A549 (cell line): ENCODE measurements around the gene CEMP1. TPM values are rescaled to one million over a fixed set of nuclear protein-coding genes. Genes with fewer than 3 reads are reported as not detected.

Experiments
- ATAC-seq, 2 experiments: fragments of 200-7000 bp in 1 of 2; fragments of >200 bp in 1 of 2; cut with Nextera tagmentation in 1 of 2; cut with Tn5 transposase in 1 of 2; 3 replicates each; pipeline versions ENCODE4 v1.8.0 to v1.9.1; 2018 to 2020; ENCODE audit warnings: mild to moderate bottlenecking in 1 of 2, moderate library complexity in 1 of 2
- CTCF ChIA-PET: fragments of 300-600 bp; sonication (Branson Sonifier 250); formaldehyde crosslinking; extraction: SDS; loops from one replicate; lab custom pipeline; 2021; ENCODE audit warnings: antibody characterized with exemption, inconsistent platforms; lab: Yijun Ruan, JAX
- POLR2A ChIA-PET: fragments of 350-600 bp; formaldehyde crosslinking; extraction: SDS; loops from one replicate; lab custom pipeline; 2021; ENCODE audit warnings: antibody characterized with exemption, inconsistent platforms; lab: Yijun Ruan, JAX
- DNase-seq, 2 experiments: peaks; one replicate each; pipeline versions ENCODE4 v3.0.0 to v3.0.0-alpha.2; 2011 to 2016; ENCODE audit warnings: low read depth in 1 of 2, low spot score in 1 of 2
- FAIRE-seq: peaks from 2 replicates; lab custom pipeline; 2011; peaks lifted over from hg19 to GRCh38; lab: Jason Lieb, UNC
- H3K27ac ChIP-seq, 2 experiments: fragments of >200 bp; sonication (Bioruptor Twin); formaldehyde crosslinking; 3 replicates each; pipeline ENCODE4 v1.5.1; 2016 to 2017
- H3K4me1 ChIP-seq: fragments of >200 bp; sonication (Bioruptor Twin); formaldehyde crosslinking; 3 replicates; pipeline ENCODE4 v1.6.1; 2016
- H3K4me2 ChIP-seq: fragments of >200 bp; sonication (Bioruptor Twin); formaldehyde crosslinking; 3 replicates; pipeline ENCODE4 v1.6.1; 2016
- H3K4me3 ChIP-seq: fragments of >200 bp; sonication (Bioruptor Twin); formaldehyde crosslinking; 3 replicates; pipeline ENCODE4 v1.5.1; 2016
- H3K9me3 ChIP-seq: fragments of >200 bp; sonication (Bioruptor Twin); formaldehyde crosslinking; 3 replicates; pipeline ENCODE4 v1.6.1; 2016
- EHF ChIP-seq: fragments of 250-450 bp; sonication (Bioruptor Pico); IDR thresholded peaks from 2 replicates; pipeline ENCODE4 v1.5.0; 2020; ENCODE audit warnings: mild to moderate bottlenecking
- EHMT2 ChIP-seq: fragments of 200-600 bp; sonication (generic); IDR thresholded peaks from 2 replicates; pipeline ENCODE4 v1.6.1; 2016; ENCODE audit warnings: antibody characterized with exemption, low read depth, mild to moderate bottlenecking, moderate library complexity
- FOSL2 ChIP-seq, 2 experiments: fragments of 450-650 bp in 1 of 2; fragments of >200 bp in 1 of 2; sonication (Bioruptor Twin) in 1 of 2; formaldehyde crosslinking; IDR thresholded peaks; 2 replicates each; pipeline versions ENCODE4 v1.5.0 to v1.6.1; 2016 to 2020; ENCODE audit warnings: mild to moderate bottlenecking in 1 of 2, moderate library complexity in 1 of 2
- HDAC2 ChIP-seq: fragments of 200-600 bp; sonication (generic); IDR thresholded peaks from 2 replicates; pipeline ENCODE4 v1.6.1; 2016
- HOXA7 ChIP-seq: fragments of 250-450 bp; sonication (Bioruptor Pico); IDR thresholded peaks from 2 replicates; pipeline ENCODE4 v1.5.0; 2020; ENCODE audit warnings: mild to moderate bottlenecking, moderate library complexity
- HOXB13 ChIP-seq: fragments of 250-450 bp; sonication (Bioruptor Pico); IDR thresholded peaks from 2 replicates; pipeline ENCODE4 v1.5.0; 2020; ENCODE audit warnings: low read depth, mild to moderate bottlenecking, moderate library complexity
- HOXB5 ChIP-seq: fragments of 250-450 bp; sonication (Bioruptor Pico); IDR thresholded peaks from 2 replicates; pipeline ENCODE4 v1.5.0; 2020; ENCODE audit warnings: mild to moderate bottlenecking, moderate library complexity
- KDM5A ChIP-seq: fragments of 200-600 bp; sonication (generic); IDR thresholded peaks from 2 replicates; pipeline ENCODE4 v1.6.1; 2016; ENCODE audit warnings: antibody characterized with exemption, mild to moderate bottlenecking
- MAX ChIP-seq: IDR thresholded peaks from 2 replicates; pipeline ENCODE4 v1.6.1; 2012
- MAZ ChIP-seq: fragments of 150-350 bp; IDR thresholded peaks from 2 replicates; pipeline ENCODE4 v1.6.1; 2014; ENCODE audit warnings: antibody characterized with exemption, low read depth, low read length, borderline replicate concordance
- PBX3 ChIP-seq: IDR thresholded peaks from 2 replicates; pipeline ENCODE4 v1.6.1; 2012
- PHF8 ChIP-seq: fragments of 200-600 bp; sonication (generic); IDR thresholded peaks from 2 replicates; pipeline ENCODE4 v1.6.1; 2016; ENCODE audit warnings: low read depth, mild to moderate bottlenecking, antibody characterized with exemption, moderate library complexity, borderline replicate concordance
- RAD21 ChIP-seq, 2 experiments: fragments of >200 bp in 1 of 2; sonication (Bioruptor Twin) in 1 of 2; formaldehyde crosslinking in 1 of 2; IDR thresholded peaks in 1 of 2; conservative IDR thresholded peaks in 1 of 2; 2 replicates in 1 of 2; 3 replicates in 1 of 2; pipeline ENCODE4 v1.6.1; 2012 to 2018; ENCODE audit warnings: inconsistent platforms in 1 of 2
- RCOR1 ChIP-seq: fragments of 150-350 bp; IDR thresholded peaks from 2 replicates; pipeline ENCODE4 v1.6.1; 2014; ENCODE audit warnings: antibody characterized with exemption, low read length, low read depth
- SMC3 ChIP-seq: fragments of >200 bp; sonication (Bioruptor Twin); formaldehyde crosslinking; IDR thresholded peaks from 3 replicates; pipeline ENCODE4 v1.6.1; 2018; ENCODE audit warnings: inconsistent platforms
- TP53 ChIP-seq: fragments of 250-450 bp; sonication (Bioruptor Pico); IDR thresholded peaks from 2 replicates; pipeline ENCODE4 v1.5.0; 2021; ENCODE audit warnings: mild to moderate bottlenecking, moderate library complexity
- ZFP36 ChIP-seq: fragments of 450-650 bp; IDR thresholded peaks from 2 replicates; pipeline ENCODE4 v1.6.1; 2014; ENCODE audit warnings: borderline replicate concordance; ENCODE audit not compliant: partially characterized antibody
- ZNF302 ChIP-seq: fragments of 250-450 bp; sonication (Bioruptor Pico); IDR thresholded peaks from 2 replicates; pipeline ENCODE4 v1.9.0; 2021; ENCODE audit warnings: inconsistent platforms, mild to moderate bottlenecking, moderate library complexity
- WGBS: methylation state at CpG from one replicate; pipeline ENCODE4 v1.1.6; 2017; ENCODE audit errors: missing lambda C conversion rate; 5-methylcytosine and 5-hydroxymethylcytosine counted together
- polyA plus RNA-seq, 4 experiments: library from polyadenylated mRNA; depleted of rRNA in 3 of 4; stranded (reverse); fragments of >200 nt; fragmentation: RNase III in 1 of 4; extraction: RNeasy Plus Mini Kit Qiagen cat#74134 plus additional on column Dnase treatment in 1 of 4; gene quantifications; 2 replicates in 3 of 4; 3 replicates in 1 of 4; pipeline ENCODE4 v1.2.3, GENCODE V29; 2011 to 2017
- TF ChIP-seq, protein P1 (sequence below): fragments of 250-450 bp; sonication (Bioruptor Pico); IDR thresholded peaks from 2 replicates; pipeline ENCODE4 v1.5.0; 2021; ENCODE audit warnings: mild to moderate bottlenecking, moderate library complexity, borderline replicate concordance
- TF ChIP-seq, protein P2 (sequence below): fragments of >200 bp; sonication (Bioruptor Twin); formaldehyde crosslinking; IDR thresholded peaks from 2 replicates; pipeline ENCODE4 v1.6.1; 2016

CEMP1 gene
- polyA plus RNA-seq, 2 of the 4 experiments (the other 2 are of a cell fraction): not detected

DNA sequence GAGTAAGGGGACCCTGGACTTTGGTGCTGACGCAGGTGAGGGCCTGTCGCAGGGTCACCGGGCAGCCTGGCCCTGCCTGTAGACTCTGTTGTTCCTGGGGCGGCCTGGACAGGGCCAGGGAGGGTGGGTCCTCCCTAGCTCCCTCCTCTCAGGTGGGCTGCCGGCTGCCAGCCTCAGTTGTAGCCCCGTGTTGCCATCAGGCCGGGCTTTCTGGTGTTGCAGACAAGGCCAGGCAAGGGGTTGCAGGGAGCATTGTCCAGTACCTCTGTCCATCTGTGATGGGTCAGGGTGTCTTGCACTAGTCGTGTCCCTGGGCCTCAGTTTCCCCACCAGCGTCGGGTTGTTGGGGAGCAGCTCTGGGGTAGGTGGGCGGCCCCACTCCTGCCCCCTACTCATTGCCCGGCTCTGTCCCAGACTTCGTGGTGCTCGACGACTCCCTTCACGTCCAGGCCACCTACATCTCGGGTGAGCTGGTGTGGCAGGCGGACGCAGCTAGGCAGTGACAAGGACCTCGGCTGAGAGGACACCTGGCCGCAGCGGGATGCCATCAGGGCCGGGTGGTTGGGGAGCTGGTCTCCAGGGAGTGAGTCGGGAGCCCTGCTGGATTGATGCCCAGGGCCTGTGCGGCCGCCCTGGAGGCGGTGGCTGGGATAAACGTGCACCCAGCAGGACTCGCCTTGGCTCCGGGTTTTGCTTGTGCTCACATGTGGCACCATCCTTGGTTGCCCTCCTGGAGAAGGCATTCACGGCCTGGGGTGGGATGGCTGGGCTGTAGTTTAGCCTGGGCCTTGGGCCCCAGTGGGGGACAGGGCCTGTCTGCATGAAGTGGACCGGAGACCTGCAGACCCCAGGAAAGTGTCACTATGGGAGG lies 1.9 kb downstream of the CEMP1 start:
- Histone ChIP-seq H3K27ac (no peak overlapping the region), H3K4me3 (no peak overlapping the region), H3K9me3 (no peaks in the 10 kb centered on the region), H3K4me1 (peaks cover 17% of the 10 kb centered on the region), H3K4me2 (no peak overlapping the region)
- ATAC-seq (no peak), FAIRE-seq (no peak), DNase-seq (no peak)
- TF ChIP-seq ZFP36 (no peak), KDM5A (no peak), HOXB5 (no peak), SMC3 (no peak), MAX (no peak), EHMT2 (no peak), RCOR1 (no peak), HOXB13 (CRISPR knock-in tag) (no peak), PBX3 (no peak), EHF (no peak), PHF8 (no peak), FOSL2 (IDR thresholded peaks at IDR 0.05) (no peak), FOSL2 (CRISPR knock-in tag; IDR thresholded peaks at IDR 0.05) (no peak), HOXA7 (CRISPR knock-in tag) (no peak), MAZ (no peak), TP53 (CRISPR knock-in tag) (no peak), RAD21 (conservative IDR thresholded peaks at IDR 0.05 in 1 of 2, IDR thresholded peaks at IDR 0.05 in 1 of 2) (no peak), ZNF302 (no peak)
- TF ChIP-seq, protein P1, sequence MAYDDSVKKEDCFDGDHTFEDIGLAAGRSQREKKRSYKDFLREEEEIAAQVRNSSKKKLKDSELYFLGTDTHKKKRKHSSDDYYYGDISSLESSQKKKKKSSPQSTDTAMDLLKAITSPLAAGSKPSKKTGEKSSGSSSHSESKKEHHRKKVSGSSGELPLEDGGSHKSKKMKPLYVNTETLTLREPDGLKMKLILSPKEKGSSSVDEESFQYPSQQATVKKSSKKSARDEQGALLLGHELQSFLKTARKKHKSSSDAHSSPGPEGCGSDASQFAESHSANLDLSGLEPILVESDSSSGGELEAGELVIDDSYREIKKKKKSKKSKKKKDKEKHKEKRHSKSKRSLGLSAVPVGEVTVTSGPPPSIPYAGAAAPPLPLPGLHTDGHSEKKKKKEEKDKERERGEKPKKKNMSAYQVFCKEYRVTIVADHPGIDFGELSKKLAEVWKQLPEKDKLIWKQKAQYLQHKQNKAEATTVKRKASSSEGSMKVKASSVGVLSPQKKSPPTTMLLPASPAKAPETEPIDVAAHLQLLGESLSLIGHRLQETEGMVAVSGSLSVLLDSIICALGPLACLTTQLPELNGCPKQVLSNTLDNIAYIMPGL (CRISPR knock-in tag): no peak
- TF ChIP-seq, protein P2, sequence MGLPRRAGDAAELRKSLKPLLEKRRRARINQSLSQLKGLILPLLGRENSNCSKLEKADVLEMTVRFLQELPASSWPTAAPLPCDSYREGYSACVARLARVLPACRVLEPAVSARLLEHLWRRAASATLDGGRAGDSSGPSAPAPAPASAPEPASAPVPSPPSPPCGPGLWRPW: no peak
- ChIA-PET CTCF (interaction anchor here (1.6 to 3.2 kb wide), 2 partner anchors 14 to 28 kb away, joined by 5 to 8 read pairs; no protein-coding TSS in a partner anchor), POLR2A (no interaction called here)
- WGBS: 92% methylated on average over 15 of the region's 32 CpGs

DNA sequence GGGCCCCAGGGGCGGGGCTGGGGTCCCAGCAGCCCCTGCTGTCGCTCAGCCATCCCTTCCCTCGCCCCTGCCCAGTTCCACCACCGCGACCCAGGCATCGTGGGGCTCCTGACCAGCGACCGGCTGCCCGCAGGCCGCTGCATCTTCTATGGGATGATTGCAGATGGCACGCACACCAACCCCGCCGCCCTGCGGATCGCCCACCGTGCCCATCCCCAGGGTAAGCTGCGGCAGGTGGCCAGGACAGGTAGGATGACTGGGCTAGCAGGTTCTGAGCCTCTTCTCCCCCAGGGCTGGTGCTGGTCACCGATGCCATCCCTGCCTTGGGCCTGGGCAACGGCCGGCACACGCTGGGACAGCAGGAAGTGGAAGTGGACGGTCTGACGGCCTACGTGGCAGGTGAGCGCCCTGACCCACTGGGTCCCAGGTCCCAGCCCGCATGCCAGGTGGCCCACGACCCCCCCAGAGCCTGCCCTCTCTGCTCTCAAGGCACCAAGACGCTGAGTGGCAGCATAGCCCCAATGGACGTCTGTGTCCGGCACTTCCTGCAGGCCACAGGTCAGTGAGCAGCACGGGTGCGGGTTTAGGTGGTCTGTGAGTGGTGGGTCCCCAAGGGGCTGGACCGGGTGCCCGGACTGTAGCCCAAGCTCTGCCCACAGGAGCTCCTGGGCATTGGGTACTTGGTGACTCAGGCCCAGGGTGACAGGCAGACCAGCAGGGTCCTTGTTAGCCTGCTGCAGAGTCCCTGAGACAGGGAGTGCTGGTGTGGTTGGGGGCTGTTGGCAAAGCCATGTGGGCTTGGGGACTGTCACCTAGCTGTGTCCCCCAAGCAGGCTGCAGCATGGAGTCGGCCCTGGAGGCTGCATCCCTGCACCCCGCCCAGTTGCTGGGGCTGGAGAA lies 2.8 kb downstream of the CEMP1 start:
- ChIA-PET POLR2A (no interaction called here), CTCF (no interaction called here)
- Histone ChIP-seq H3K4me1 (peaks cover 15% of the 10 kb centered on the region), H3K4me2 (no peak overlapping the region), H3K27ac (no peak overlapping the region), H3K4me3 (no peak overlapping the region), H3K9me3 (no peaks in the 10 kb centered on the region)
- ATAC-seq (no peak), FAIRE-seq (no peak), DNase-seq (no peak)
- 89% methylated on average over 30 of the region's 36 CpGs for WGBS
- TF ChIP-seq RCOR1: no peak
- TF ChIP-seq HOXB5: no peak
- TF ChIP-seq HDAC2: no peak
- TF ChIP-seq EHMT2: no peak
- TF ChIP-seq, all 56 proteins: peak for 0
